ENCODE measurements around the gene IZUMO1R. TPM values are rescaled to one million over a fixed set of nuclear protein-coding genes. Genes with fewer than 3 reads are reported as not detected.

The IZUMO1R gene
- total and polyA plus RNA-seq, 2 of the 4 experiments (the other 2 are of a cell fraction): not detected

DNA sequence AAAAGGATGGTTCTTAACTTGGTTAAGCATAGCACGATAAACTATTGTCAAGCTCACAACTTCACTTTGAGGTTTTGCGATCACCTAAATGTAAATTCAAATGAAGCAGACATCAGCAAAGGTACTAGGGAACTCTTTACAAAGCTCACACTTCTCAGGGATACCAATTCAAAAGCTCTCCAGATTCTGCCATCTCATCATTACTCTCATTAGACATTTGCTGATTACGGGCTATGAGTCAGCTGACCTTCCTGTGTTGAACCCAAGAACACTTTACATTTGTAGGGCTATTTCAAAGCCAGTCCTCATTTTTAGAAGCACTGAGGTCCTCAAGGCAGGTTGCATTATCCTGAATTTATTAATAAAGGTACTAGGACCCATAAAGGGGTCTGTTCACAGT lies 28.4 kb upstream of the IZUMO1R start:
- Histone ChIP-seq H3K4me3 (ENCODE audit: insufficient read depth, low read depth, low read length) (no peak overlapping the region), H3K14ac (replicated peaks; ENCODE audit: low read depth, low read length) (no peak overlapping the region), H3K36me3 (ENCODE audit: control insufficient read depth, insufficient read depth, low read length) (no peaks in the 10 kb centered on the region), H3K9me3 (ENCODE audit: control insufficient read depth, insufficient read depth, low read length) (no peaks in the 10 kb centered on the region), H3K4me1 (ENCODE audit: control insufficient read depth, insufficient read depth, low read length) (no peaks in the 10 kb centered on the region), H2AK5ac (ENCODE audit: low read depth, low read length) (no peak overlapping the region), H2AK9ac (replicated peaks; ENCODE audit: low read depth, low read length, poor library complexity) (no peak overlapping the region), H3K4ac (ENCODE audit: low read depth, low read length) (no peak overlapping the region), H3K27me3 (ENCODE audit: control insufficient read depth, insufficient read depth, low read length) (no peaks in the 10 kb centered on the region), H2BK15ac (ENCODE audit: low read depth, low read length) (no peak overlapping the region), H3K9me1 (ENCODE audit: insufficient read depth, low read length) (no peaks in the 10 kb centered on the region), H3K18ac (ENCODE audit: low read depth, low read length) (no peak overlapping the region), H3K9ac (ENCODE audit: low read depth, low read length) (no peak overlapping the region), H4K20me1 (ENCODE audit: insufficient read depth, low read length) (no peaks in the 10 kb centered on the region), H3K23ac (ENCODE audit: low read depth, low read length) (no peak overlapping the region), H2AFZ (replicated peaks; ENCODE audit: low read length, poor library complexity) (no peak overlapping the region), H2BK5ac (ENCODE audit: low read depth, low read length, poor library complexity, severe bottlenecking) (no peak overlapping the region), H3K56ac (ENCODE audit: extremely low read depth, insufficient read depth, low read length) (no peak overlapping the region), H4K8ac (ENCODE audit: low read depth in 2 of 2, low read length in 2 of 2) (no peak overlapping the region), H3K4me2 (ENCODE audit: low read depth, low read length) (no peak overlapping the region), H3K27ac (ENCODE audit: insufficient read depth, low read length) (no peak overlapping the region), H2BK20ac (ENCODE audit: low read depth, low read length) (no peak overlapping the region), H4K91ac (ENCODE audit: insufficient read depth, low read depth, low read length) (no peak overlapping the region), H3K79me1 (ENCODE audit: low read depth in 1 of 2, low read length in 2 of 2) (no peaks in the 10 kb centered on the region), H4K5ac (ENCODE audit: low read depth, low read length) (no peak overlapping the region), H2BK120ac (ENCODE audit: low read depth, low read length) (no peak overlapping the region)
- dilution Hi-C loops (cut with HindIII; ENCODE audit: low sequenced_read_pairs, unreplicated experiment): no loop called here
- no TSS peak for BruUV-seq (replicated peaks)
- CTCF ChIA-PET: no interaction called here
- TF ChIP-seq NFE2L2 (IDR thresholded peaks at IDR 0.05; ENCODE audit: low read depth, low read length) (no peak), POLR2A (IDR thresholded peaks at IDR 0.05; ENCODE audit: low read depth, low read length) (no peak), CEBPB (IDR thresholded peaks at IDR 0.05; ENCODE audit: low read depth, low read length) (no peak), CHD1 (IDR thresholded peaks at IDR 0.05; ENCODE audit: low read depth, low read length) (no peak), FOS (IDR thresholded peaks at IDR 0.05; ENCODE audit: low read depth, low read length) (no peak), MAZ (IDR thresholded peaks at IDR 0.05; ENCODE audit: borderline replicate concordance, low read depth, low read length) (no peak), RAD21 (IDR thresholded peaks at IDR 0.05; ENCODE audit: low read length) (no peak), RCOR1 (IDR thresholded peaks at IDR 0.05; ENCODE audit: insufficient replicate concordance, low read length) (no peak), SMC3 (IDR thresholded peaks at IDR 0.05; ENCODE audit: low read depth, low read length) (no peak), RFX5 (IDR thresholded peaks at IDR 0.05; ENCODE audit: low read depth, low read length) (no peak), BHLHE40 (IDR thresholded peaks at IDR 0.05; ENCODE audit: low read depth, low read length) (no peak), MXI1 (IDR thresholded peaks at IDR 0.05; ENCODE audit: borderline replicate concordance, low read depth, low read length) (no peak), MAFK (IDR thresholded peaks at IDR 0.05; ENCODE audit: low read depth, low read length) (no peak)
- TF ChIP-seq, protein P1, sequence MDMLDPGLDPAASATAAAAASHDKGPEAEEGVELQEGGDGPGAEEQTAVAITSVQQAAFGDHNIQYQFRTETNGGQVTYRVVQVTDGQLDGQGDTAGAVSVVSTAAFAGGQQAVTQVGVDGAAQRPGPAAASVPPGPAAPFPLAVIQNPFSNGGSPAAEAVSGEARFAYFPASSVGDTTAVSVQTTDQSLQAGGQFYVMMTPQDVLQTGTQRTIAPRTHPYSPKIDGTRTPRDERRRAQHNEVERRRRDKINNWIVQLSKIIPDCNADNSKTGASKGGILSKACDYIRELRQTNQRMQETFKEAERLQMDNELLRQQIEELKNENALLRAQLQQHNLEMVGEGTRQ (IDR thresholded peaks at IDR 0.05; ENCODE audit: low read depth, low read length): no peak
- TF ChIP-seq, protein P2, sequence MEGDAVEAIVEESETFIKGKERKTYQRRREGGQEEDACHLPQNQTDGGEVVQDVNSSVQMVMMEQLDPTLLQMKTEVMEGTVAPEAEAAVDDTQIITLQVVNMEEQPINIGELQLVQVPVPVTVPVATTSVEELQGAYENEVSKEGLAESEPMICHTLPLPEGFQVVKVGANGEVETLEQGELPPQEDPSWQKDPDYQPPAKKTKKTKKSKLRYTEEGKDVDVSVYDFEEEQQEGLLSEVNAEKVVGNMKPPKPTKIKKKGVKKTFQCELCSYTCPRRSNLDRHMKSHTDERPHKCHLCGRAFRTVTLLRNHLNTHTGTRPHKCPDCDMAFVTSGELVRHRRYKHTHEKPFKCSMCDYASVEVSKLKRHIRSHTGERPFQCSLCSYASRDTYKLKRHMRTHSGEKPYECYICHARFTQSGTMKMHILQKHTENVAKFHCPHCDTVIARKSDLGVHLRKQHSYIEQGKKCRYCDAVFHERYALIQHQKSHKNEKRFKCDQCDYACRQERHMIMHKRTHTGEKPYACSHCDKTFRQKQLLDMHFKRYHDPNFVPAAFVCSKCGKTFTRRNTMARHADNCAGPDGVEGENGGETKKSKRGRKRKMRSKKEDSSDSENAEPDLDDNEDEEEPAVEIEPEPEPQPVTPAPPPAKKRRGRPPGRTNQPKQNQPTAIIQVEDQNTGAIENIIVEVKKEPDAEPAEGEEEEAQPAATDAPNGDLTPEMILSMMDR (conservative IDR thresholded peaks at IDR 0.05; ENCODE audit: low read depth, low read length): no peak
- TF ChIP-seq, protein P3, sequence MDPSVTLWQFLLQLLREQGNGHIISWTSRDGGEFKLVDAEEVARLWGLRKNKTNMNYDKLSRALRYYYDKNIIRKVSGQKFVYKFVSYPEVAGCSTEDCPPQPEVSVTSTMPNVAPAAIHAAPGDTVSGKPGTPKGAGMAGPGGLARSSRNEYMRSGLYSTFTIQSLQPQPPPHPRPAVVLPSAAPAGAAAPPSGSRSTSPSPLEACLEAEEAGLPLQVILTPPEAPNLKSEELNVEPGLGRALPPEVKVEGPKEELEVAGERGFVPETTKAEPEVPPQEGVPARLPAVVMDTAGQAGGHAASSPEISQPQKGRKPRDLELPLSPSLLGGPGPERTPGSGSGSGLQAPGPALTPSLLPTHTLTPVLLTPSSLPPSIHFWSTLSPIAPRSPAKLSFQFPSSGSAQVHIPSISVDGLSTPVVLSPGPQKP (IDR thresholded peaks at IDR 0.05; ENCODE audit: borderline replicate concordance, low read depth, low read length): no peak
- DNase-seq (no peak), ATAC-seq (ENCODE audit: low read depth) (no peak)
- WGBS, 2 experiments (ENCODE audit: extremely low coverage in 2 of 2, insufficient read length in 1 of 2): 92% methylated on average over 2 of the region's 3 CpGs; no CpG with 5 or more reads in 1 of the 2 experiments
- POLR2A ChIA-PET (ENCODE audit: unreplicated experiment): no interaction called here
- intact Hi-C loops (cut with micrococcal nuclease): no loop called here
- in situ Hi-C loops (cut with MboI; ENCODE audit: low sequenced_read_pairs): no loop called here

All from IMR-90 (cell line).